GM13976 (cell line): ENCODE measurements around the gene PITX2.

ENCODE experiments used
- DNase-seq: peaks from one replicate; pipeline ENCODE4 v3.0.0; 2012; ENCODE audit warnings: low spot score
- CTCF ChIP-seq: IDR thresholded peaks from 2 replicates; pipeline ENCODE4 v1.5.1; 2012; ENCODE audit warnings: borderline replicate concordance, mild to moderate bottlenecking; ENCODE audit not compliant: insufficient read depth; ENCODE audit errors: extremely low read depth, missing control alignments, control extremely low read depth
- in situ Hi-C: fragments of 300-500 bp; cut with MboI; formaldehyde crosslinking; loops from one replicate; pipeline ENCODE4 v1.12.0; 2022; ENCODE audit warnings: low sequenced_read_pairs, mixed read lengths, inconsistent platforms; ENCODE audit not compliant: unreplicated experiment

PITX2 gene

GRCh38 chr4:110632506-110633357, 9.9 kb upstream of the PITX2 start:
- TF ChIP-seq CTCF = no peak
- in situ Hi-C loops = loop anchor here (25.0 kb wide), 3 partner anchors 330 to 1005 kb away; no protein-coding TSS in a partner anchor
- DNase-seq = no peak

GRCh38 chr4:110631584-110632505, 9.0 kb upstream of the PITX2 start:
- peak; percentile 84 for DNase-seq
- peak; percentile 59 for TF ChIP-seq CTCF
- in situ Hi-C loops = loop anchor here (25.0 kb wide), 3 partner anchors 330 to 1005 kb away; no protein-coding TSS in a partner anchor

- in situ Hi-C loops = loop anchor here (25.0 kb wide), 3 partner anchors 331 to 1006 kb away; no protein-coding TSS in a partner anchor
- TF ChIP-seq CTCF = no peak
- DNase-seq = no peak
Measured at GRCh38 chr4:110630688-110631402, 8.0 kb upstream of the PITX2 start.

GRCh38 chr4:110629780-110630687, 7.2 kb upstream of the PITX2 start:
- no peak for DNase-seq
- TF ChIP-seq CTCF = no peak
- in situ Hi-C loops = loop anchor here (25.0 kb wide), 3 partner anchors 332 to 1007 kb away; no protein-coding TSS in a partner anchor

- no peak for DNase-seq
- no peak for TF ChIP-seq CTCF
- in situ Hi-C loops = loop anchor here (25.0 kb wide), 3 partner anchors 333 to 1008 kb away; no protein-coding TSS in a partner anchor
Measured at GRCh38 chr4:110629214-110629754, 6.4 kb upstream of the PITX2 start.
